HG03439 (cell line): ENCODE measurements around the gene EHBP1L1.

Experiments used
- ATAC-seq: cut with Tn5 transposase; IDR thresholded peaks from one replicate; pipeline ENCODE4 v1.9.1; 2021; ENCODE audit warnings: mild to moderate bottlenecking, moderate library complexity; ENCODE audit not compliant: unreplicated experiment

The EHBP1L1 gene

GRCh38 chr11:65576867-65577755 lies 1.3 kb downstream of the EHBP1L1 start:
- no peak for ATAC-seq

GRCh38 chr11:65577756-65578109 lies 1.9 kb downstream of the EHBP1L1 start:
- no peak for ATAC-seq

DNA sequence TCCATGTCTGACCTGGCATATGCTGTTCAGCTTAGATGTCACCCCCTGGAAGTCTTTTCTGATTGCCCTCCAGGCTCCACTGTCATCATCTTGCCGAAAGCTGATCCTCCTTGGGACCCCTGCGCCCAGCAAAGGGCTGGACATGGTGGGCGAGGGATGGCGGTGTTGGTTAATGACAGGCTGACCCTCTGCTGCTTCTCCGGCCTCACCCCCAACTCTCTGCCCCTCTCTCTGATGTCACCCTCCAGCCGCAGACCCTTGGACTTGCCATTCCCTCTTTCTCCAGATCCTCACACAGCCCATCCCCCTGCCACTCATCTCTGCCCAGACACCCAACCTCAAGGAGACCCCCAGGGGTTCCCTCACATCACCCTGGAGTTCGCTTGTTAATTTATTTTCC lies 2.3 kb downstream of the EHBP1L1 start:
- no peak for ATAC-seq

- no peak for ATAC-seq
Measured at GRCh38 chr11:65578667-65579066, 2.8 kb downstream of the EHBP1L1 start.

- no peak for ATAC-seq
Measured at GRCh38 chr11:65579291-65579690, 3.4 kb downstream of the EHBP1L1 start.

- no peak for ATAC-seq
Measured at GRCh38 chr11:65580031-65580692, 4.3 kb downstream of the EHBP1L1 start.

DNA sequence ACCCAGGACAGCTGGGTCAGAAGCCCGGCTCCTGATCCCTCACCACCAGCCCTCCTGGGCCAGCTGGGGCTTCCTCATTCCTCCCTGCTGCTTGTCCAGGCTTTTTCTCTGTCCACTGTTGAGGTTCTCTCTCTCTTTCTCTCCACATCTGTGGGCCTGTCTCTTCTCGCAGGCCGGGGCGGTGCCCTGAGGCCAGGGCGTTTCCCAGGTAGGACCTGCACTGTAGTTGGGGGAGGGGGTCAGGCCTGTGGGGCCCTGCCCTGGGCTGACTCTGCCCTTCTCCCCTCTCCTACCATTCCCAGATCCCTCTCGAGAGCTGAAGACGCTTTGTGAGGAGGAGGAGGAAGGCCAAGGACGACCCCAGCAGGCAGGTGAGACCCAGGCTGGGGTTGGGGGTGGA lies 4.9 kb downstream of the EHBP1L1 start:
- ATAC-seq, result no peak

GRCh38 chr11:65581928-65582327 lies 6.1 kb downstream of the EHBP1L1 start:
- no peak for ATAC-seq

DNA sequence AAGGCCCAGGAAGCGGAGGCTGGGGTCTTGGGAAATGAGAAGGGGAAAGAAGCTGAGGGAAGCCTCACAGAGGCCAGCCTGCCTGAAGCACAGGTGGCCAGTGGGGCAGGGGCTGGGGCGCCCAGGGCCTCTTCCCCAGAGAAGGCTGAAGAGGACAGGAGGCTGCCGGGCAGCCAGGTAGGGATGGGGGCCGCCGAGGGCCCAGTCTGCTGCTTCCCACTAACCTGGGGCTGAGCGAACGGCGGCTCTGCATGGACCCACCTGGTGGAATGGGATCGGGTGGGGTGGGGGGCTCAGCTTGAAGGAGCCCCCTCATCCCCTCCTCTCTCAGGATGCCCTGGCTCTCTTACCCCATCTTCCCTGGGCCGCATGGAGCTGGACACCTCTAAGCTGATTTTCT lies 7.7 kb downstream of the EHBP1L1 start:
- ATAC-seq, result no peak

DNA sequence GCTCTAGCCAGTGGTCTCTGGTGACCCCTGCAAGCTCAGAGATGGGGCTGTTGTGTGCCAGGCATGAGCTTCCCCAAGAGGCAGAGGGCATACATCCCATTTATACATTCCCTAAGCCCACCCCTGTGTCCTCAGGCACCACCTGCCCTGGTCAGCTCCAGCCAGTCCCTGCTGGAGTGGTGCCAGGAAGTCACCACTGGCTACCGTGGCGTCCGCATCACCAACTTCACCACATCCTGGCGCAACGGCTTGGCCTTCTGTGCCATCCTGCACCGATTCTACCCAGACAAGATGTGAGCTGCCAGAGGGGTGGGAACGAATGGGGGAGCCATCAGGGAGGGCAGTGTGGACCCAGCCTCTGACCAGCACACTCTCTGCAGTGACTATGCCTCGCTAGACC lies 8.3 kb downstream of the EHBP1L1 start:
- ATAC-seq, result no peak

GRCh38 chr11:65584723-65585171 lies 8.9 kb downstream of the EHBP1L1 start:
- no peak for ATAC-seq

DNA sequence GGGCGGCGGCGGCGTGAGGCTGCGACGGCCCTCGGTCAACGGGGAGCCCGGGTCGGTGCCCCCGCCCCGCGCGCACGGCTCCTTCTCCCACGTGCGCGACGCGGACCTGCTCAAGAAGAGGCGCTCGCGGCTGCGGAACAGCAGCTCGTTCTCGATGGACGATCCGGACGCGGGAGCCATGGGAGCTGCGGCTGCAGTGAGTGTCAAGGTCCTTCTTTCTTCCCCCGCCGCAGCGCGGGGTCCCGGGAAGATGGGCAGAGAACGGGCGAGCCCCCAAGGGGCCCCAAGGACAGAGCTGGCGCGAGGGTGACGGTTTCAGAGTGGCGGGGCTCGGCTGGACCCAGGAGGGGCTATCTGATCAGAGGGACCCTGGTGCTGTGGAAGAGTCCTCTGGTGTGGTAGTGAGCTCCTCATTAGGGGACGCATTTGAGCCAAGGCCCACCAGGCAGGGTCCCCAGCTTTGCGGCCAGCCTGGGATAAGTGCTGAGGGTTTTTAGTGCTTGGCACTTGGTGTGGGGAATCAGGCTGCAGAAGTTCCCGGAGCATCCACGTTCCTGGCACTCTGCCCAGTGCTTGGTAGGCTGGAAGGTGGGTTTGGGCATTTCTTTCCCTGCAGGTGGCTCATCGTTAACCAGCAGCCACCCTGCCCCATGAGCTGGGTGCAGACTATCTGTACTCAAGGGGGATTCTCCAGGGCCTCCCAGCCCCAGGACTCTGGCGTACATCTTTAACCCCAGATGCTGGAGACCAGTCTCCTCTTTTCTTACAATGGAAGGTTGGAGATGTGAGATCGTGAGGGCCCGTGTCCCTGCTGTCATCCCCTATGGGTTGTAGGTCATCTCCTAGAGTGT lies 9.8 kb downstream of the EHBP1L1 start:
- no peak for ATAC-seq

DNA sequence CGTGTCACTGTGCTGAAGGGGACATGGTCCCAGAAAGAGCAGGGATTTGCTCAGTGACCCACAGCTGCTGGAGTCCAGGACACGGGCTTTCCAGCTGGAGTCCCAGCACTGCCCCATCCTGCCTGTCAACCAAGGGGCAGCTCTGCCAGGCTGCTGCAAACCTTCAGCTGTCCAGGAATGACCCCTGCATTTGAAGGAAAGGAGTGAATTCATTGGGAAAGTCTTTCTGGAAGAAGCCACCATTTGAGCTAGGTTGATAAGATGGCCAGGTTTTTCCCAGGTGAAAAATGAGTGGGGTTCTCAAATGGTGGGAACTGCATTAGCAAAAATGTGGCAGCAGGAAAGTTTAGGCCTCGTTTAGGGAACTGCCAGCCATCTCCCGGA lies 10.4 kb downstream of the EHBP1L1 start:
- ATAC-seq, result no peak

DNA sequence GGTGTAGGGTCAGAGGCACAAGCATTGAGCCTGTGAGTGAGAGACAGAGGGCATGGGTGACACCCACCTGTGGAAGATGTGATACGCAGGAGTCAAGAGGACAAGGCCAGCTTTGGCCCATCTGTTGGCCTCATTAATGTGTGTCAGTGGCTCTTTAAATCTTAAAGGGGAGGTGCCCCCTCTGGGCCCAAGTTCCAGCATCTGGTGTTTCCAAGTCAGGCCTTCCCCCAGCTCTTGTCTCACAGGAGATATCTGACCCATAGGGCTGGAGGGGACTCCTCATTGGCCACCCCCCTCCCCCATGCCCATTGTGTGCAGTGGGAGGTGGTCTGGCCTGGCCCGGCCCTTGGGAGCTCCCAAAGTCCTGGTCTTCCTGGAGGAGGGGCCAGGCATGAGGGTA lies 10.8 kb downstream of the EHBP1L1 start:
- ATAC-seq, result no peak

DNA sequence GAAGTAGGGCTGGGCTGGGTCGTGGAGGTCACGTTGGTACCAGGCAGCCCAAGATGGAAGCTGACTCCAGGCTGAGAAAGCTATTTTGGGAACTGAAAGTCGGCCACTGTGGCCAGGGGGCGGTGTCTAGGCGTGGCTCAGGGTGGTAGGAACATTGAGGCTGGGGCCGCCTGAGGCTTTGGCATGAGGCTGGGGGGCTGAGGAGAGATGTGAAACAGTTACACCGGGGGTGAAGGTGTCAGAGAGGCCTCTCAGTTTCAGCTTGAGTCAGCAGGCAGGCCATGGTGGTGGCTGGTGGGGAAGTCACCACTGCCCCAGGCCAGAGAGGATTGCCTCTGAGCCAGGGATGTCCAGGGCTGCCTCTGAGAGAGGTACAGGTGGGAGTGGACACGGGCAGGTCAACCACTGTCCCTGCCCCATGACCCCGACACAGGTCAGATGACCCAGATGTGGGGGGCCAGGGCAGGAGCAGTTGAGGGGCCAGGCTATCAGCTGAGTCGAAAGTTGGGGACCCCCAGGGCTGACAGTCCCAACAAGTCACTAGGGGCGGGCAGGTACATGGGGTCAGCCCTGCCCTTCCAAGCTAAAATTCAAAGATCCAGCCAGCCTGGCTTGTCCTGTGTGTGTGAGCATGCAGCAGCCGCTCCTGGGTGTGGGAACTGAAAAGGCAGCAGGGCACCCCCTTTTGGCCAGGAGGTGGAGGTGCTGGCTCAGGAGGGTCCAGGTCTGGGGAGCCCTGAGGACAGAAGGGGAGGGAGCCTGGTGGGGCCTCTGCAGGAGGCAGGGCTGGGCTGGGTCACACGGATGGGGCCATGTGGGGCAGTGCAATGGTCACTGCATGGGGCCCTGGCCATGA lies 12.6 kb downstream of the EHBP1L1 start:
- peak; percentile 81 for ATAC-seq

DNA sequence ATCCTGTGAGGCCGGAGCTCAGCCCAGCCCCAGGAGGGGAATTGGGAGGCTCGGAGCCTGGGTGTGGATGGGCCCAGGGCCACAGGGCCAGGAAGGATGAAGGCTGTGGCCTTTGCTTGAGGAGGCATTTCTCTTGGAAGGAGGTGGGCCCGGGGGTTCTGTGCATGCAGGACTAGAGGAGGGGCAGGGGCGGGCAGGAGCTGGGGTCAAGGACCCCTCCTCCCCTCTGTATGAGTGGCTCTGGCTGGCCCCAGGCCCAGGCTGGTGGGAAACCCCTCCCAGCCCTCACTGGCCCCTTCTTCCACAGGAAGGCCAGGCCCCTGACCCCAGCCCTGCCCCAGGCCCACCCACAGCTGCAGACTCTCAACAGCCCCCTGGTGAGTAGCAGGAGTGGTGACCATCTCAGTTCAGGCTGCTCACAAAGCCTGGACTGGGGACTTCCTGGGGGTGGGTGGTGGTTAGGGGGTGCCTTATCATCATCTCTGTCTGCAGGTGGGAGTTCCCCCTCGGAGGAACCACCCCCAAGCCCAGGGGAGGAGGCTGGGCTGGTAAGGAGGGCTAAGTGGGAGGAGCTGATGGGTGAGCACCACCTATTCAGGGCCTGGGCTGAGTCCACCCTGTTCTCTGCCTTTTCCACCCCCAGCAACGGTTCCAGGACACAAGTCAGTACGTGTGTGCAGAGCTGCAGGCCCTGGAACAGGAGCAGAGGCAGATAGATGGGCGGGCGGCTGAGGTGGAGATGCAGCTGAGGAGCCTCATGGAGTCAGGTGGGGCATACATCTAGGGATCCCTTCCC lies 13.8 kb downstream of the EHBP1L1 start:
- no peak for ATAC-seq

GRCh38 chr11:65590240-65590738 lies 14.4 kb downstream of the EHBP1L1 start:
- no peak for ATAC-seq

DNA sequence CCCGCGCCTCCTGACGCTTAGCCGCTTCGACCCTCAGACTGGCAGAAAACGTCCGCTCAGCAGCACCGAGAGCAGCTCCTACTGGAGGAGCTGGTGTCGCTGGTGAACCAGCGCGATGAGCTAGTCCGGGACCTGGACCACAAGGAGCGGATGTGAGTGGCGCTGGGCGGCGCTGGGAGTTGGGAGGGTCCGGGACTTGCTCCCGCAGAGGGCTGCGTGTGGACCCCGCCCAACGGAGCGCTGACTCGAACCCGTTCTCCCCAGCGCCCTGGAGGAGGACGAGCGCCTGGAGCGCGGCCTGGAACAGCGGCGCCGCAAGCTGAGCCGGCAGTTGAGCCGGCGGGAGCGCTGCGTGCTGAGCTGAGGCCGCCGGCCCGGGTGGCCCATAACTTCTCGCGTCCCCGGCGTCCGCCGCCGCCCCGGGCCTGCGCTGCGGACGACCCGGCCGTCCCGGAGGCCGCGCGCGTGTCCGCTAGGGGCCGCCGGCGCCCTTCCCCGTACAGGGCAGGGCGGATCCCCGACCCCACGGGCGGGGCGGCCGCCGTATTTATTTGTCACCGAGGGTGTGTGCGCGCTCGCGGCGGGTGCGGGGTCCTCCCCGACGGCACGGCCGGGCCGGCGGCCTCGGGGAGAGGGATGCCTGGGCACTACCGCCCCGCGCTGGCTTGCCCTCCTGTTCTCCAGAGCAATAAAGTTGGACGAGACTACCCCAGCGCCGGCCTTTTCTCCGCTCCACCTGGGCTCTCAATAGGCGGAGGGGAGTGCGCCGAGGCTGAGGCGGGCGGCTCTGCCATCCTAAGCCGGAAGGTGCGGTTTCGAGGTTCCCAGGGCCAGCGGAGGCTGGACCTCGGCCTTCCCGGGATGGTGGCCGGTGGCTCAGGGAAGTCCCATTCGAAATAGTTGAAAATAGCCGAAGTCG lies 16.3 kb downstream of the EHBP1L1 start:
- ATAC-seq, result no peak
